Measurements from ENCODE around the gene BNC2.

Gene BNC2

GRCh38 chr9:16364347-16364746, 506.1 kb downstream of the BNC2 start:
- H3K9me3 ChIP-seq (ENCODE audit: control insufficient read depth in 2 of 2, low read length in 2 of 2), result no peaks in the 10 kb centered on the region
- no peaks in the 10 kb centered on the region for H3K4me1 ChIP-seq (ENCODE audit: control insufficient read depth in 2 of 2, insufficient read depth in 2 of 2, low read length in 2 of 2)
- no peak overlapping the region for H3K27ac ChIP-seq (ENCODE audit: low read depth in 2 of 2, low read length in 2 of 2)
- H3K9ac ChIP-seq (ENCODE audit: low read depth in 1 of 2, low read length in 2 of 2), result no peak overlapping the region
- H3K27me3 ChIP-seq (ENCODE audit: control insufficient read depth in 2 of 2, insufficient read depth in 2 of 2, low read length in 2 of 2), result no peaks in the 10 kb centered on the region
- no peak overlapping the region for H3K4me3 ChIP-seq (ENCODE audit: low read length in 2 of 2)
- no peaks in the 10 kb centered on the region for H3K36me3 ChIP-seq (ENCODE audit: control insufficient read depth in 2 of 2, insufficient read depth in 2 of 2, low read length in 2 of 2)

DNA sequence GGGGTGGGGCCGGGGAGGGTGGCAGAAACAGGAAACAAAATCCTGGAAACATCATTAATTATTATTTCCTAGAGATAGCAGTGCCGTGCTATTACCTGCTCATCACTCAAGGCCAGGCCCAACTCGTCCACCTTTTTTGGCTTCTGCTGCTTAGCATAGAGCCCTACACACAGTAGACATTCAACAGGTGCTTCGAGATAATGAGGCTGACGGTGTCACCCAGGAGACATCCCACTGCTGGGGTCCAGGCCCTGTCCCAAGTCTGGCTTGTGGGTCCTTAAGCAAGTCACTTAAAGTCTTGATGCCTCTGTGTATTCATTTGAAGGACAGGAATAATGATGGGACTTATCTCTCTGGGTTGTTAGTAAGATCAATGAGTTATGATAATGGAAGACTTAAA, 506.6 kb downstream of the BNC2 start:
- Histone ChIP-seq H3K9me3 (ENCODE audit: control insufficient read depth in 2 of 2, low read length in 2 of 2) (no peaks in the 10 kb centered on the region), H3K36me3 (ENCODE audit: control insufficient read depth in 2 of 2, insufficient read depth in 2 of 2, low read length in 2 of 2) (no peaks in the 10 kb centered on the region), H3K9ac (ENCODE audit: low read depth in 1 of 2, low read length in 2 of 2) (no peak overlapping the region), H3K27me3 (ENCODE audit: control insufficient read depth in 2 of 2, insufficient read depth in 2 of 2, low read length in 2 of 2) (no peaks in the 10 kb centered on the region), H3K4me3 (ENCODE audit: low read length in 2 of 2) (no peak overlapping the region), H3K4me1 (ENCODE audit: control insufficient read depth in 2 of 2, insufficient read depth in 2 of 2, low read length in 2 of 2) (no peaks in the 10 kb centered on the region), H3K27ac (ENCODE audit: low read depth in 2 of 2, low read length in 2 of 2) (no peak overlapping the region)

DNA sequence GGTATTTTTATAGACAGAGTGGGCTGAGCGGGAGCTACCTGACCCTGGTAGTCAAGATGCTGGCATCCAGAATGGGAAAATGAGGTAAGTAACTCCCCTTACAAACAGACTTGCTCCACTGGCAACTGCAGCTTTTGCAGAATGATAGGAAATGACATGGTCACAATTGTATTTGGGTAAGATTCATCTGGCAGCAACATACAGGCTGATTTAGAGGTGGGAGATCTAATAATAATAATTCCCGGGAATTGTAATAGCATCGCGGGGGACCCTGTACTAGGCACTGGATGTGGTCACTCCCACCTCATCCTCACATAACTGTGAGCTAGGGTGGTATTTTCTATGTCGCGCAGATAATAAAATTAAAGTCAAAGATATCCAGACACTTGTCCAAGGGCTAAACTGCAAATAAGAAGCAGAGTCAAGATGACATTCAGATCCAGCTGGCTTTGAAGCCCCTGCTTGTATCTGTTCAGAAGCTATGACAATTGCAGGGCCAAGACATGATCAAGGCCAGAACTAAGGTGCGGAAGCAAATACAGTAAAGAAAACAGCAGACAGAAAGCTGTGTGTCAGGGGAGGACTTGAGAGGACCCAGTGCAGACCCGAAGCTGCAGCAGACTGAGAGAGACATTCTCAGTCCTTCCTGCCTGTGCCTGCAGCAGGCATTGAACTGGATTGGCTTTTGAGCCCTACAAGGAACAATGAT, 507.2 kb downstream of the BNC2 start:
- Histone ChIP-seq H3K27ac (ENCODE audit: low read depth in 2 of 2, low read length in 2 of 2) (no peak overlapping the region), H3K9me3 (ENCODE audit: control insufficient read depth in 2 of 2, low read length in 2 of 2) (no peaks in the 10 kb centered on the region), H3K36me3 (ENCODE audit: control insufficient read depth in 2 of 2, insufficient read depth in 2 of 2, low read length in 2 of 2) (no peaks in the 10 kb centered on the region), H3K27me3 (ENCODE audit: control insufficient read depth in 2 of 2, insufficient read depth in 2 of 2, low read length in 2 of 2) (no peaks in the 10 kb centered on the region), H3K9ac (ENCODE audit: low read depth in 1 of 2, low read length in 2 of 2) (no peak overlapping the region), H3K4me1 (ENCODE audit: control insufficient read depth in 2 of 2, insufficient read depth in 2 of 2, low read length in 2 of 2) (no peaks in the 10 kb centered on the region), H3K4me3 (ENCODE audit: low read length in 2 of 2) (no peak overlapping the region)

- no peak overlapping the region for H3K9ac ChIP-seq (ENCODE audit: low read depth in 1 of 2, low read length in 2 of 2)
- H3K4me3 ChIP-seq (ENCODE audit: low read length in 2 of 2), result no peak overlapping the region
- no peaks in the 10 kb centered on the region for H3K27me3 ChIP-seq (ENCODE audit: control insufficient read depth in 2 of 2, insufficient read depth in 2 of 2, low read length in 2 of 2)
- no peaks in the 10 kb centered on the region for H3K9me3 ChIP-seq (ENCODE audit: control insufficient read depth in 2 of 2, low read length in 2 of 2)
- no peaks in the 10 kb centered on the region for H3K4me1 ChIP-seq (ENCODE audit: control insufficient read depth in 2 of 2, insufficient read depth in 2 of 2, low read length in 2 of 2)
- no peaks in the 10 kb centered on the region for H3K36me3 ChIP-seq (ENCODE audit: control insufficient read depth in 2 of 2, insufficient read depth in 2 of 2, low read length in 2 of 2)
- H3K27ac ChIP-seq (ENCODE audit: low read depth in 2 of 2, low read length in 2 of 2), result no peak overlapping the region
Measured at GRCh38 chr9:16361939-16362338, 508.5 kb downstream of the BNC2 start.

DNA sequence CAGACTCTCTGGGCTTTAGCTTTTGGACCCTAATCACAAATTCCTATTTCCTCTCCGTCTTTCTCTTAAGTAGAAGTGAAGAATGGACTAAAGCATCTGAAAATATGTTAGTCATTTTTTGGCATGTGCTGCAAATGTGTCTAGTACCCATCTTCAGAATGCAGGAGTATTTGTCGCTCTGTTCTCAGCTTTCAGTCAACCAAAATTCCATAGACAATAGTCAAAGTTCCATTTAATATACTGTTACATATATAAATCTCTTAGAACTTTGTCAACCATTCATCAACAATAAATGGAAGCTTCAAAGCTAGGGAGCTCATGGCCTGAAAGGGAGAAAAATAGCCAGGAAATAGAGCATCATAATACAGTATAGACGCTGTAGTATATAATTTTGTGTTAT, 509.4 kb downstream of the BNC2 start:
- Histone ChIP-seq H3K4me1 (ENCODE audit: control insufficient read depth in 2 of 2, insufficient read depth in 2 of 2, low read length in 2 of 2) (no peaks in the 10 kb centered on the region), H3K9ac (ENCODE audit: low read depth in 1 of 2, low read length in 2 of 2) (no peak overlapping the region), H3K9me3 (ENCODE audit: control insufficient read depth in 2 of 2, low read length in 2 of 2) (no peaks in the 10 kb centered on the region), H3K27ac (ENCODE audit: low read depth in 2 of 2, low read length in 2 of 2) (no peak overlapping the region), H3K4me3 (ENCODE audit: low read length in 2 of 2) (no peak overlapping the region), H3K36me3 (ENCODE audit: control insufficient read depth in 2 of 2, insufficient read depth in 2 of 2, low read length in 2 of 2) (no peaks in the 10 kb centered on the region), H3K27me3 (ENCODE audit: control insufficient read depth in 2 of 2, insufficient read depth in 2 of 2, low read length in 2 of 2) (no peaks in the 10 kb centered on the region)

DNA sequence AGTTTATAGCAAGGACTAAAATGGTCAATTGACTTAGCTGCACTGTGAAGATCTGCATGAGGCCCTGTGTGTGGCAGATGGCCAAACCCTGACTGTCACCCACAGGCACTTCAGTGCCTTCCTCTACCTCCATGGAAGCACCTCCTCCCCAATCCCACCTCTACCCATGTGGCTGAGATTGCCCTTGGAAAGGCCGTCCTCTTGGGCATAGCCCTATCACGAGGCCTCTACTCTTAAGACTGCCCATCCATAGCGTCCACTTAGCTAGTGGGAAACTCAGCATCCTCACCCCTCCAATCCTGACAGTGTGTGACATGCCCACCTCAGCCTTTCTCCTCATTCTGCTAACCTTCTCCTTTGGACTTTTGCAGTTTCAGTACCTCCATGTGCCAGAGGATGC, 510.2 kb downstream of the BNC2 start:
- Histone ChIP-seq H3K9me3 (ENCODE audit: control insufficient read depth in 2 of 2, low read length in 2 of 2) (no peaks in the 10 kb centered on the region), H3K4me1 (ENCODE audit: control insufficient read depth in 2 of 2, insufficient read depth in 2 of 2, low read length in 2 of 2) (no peaks in the 10 kb centered on the region), H3K4me3 (ENCODE audit: low read length in 2 of 2) (no peak overlapping the region), H3K9ac (ENCODE audit: low read depth in 1 of 2, low read length in 2 of 2) (no peak overlapping the region), H3K27ac (ENCODE audit: low read depth in 2 of 2, low read length in 2 of 2) (no peak overlapping the region), H3K27me3 (ENCODE audit: control insufficient read depth in 2 of 2, insufficient read depth in 2 of 2, low read length in 2 of 2) (no peaks in the 10 kb centered on the region), H3K36me3 (ENCODE audit: control insufficient read depth in 2 of 2, insufficient read depth in 2 of 2, low read length in 2 of 2) (no peaks in the 10 kb centered on the region)

Data from mucosa of rectum (tissue), 2 donors.